ENCODE measurements around the gene ADGRF1.
"Not testable (repeated sequence)": the region's sequence is repeated elsewhere in the genome, so short reads cannot be mapped to it uniquely, and the experiment has no call there.

ADGRF1 gene

DNA sequence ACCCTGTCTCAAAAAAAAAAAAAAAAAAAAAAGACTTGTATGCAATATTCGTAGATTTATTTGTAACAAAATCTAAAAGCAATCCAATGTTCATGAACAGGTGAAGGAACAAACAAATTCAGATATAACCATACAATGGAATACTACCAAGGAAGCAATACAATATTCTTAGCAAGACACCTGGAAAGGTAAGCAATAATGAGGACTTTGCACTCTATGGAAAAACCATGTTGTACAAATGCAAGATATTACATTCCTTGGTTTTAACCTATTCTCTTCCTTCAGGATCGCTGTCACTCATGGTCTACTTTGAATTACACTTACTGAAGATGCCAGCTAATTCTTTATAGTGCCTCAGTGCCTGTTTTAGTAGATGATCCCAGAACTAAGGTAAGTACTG lies 14.7 kb upstream of the ADGRF1 start:
- WGBS = 71% methylated on average over 1 of the region's 2 CpGs
- H3K4ac ChIP-seq (ENCODE audit: low read depth in 1 of 2, low read length in 2 of 2) = no peak overlapping the region
- peaks cover 2% of the 10 kb centered on the region for H3K4me1 ChIP-seq (ENCODE audit: control insufficient read depth, insufficient read depth, low read depth, low read length)
- no peak overlapping the region for H2BK12ac ChIP-seq (ENCODE audit: low read length in 2 of 2)
- no peak overlapping the region for H3K9ac ChIP-seq (ENCODE audit: low read length)
- no peak overlapping the region for H4K8ac ChIP-seq (ENCODE audit: low read length)
- no peak overlapping the region for H3K14ac ChIP-seq (ENCODE audit: low read length in 2 of 2)
- no peaks in the 10 kb centered on the region for H3K27me3 ChIP-seq (ENCODE audit: control insufficient read depth in 1 of 2, insufficient read depth in 1 of 2, low read length in 2 of 2)
- no peak overlapping the region for H3K4me2 ChIP-seq (ENCODE audit: low read length, poor library complexity, severe bottlenecking)
- DNase-seq = no peak
- no peak overlapping the region for H2BK15ac ChIP-seq (ENCODE audit: low read depth, poor library complexity, severe bottlenecking)
- H3K9me3 ChIP-seq (ENCODE audit: control insufficient read depth, low read length) = no peaks in the 10 kb centered on the region
- no peak overlapping the region for H2AK5ac ChIP-seq (ENCODE audit: low read length, severe bottlenecking)
- H2BK120ac ChIP-seq (ENCODE audit: low read depth, low read length) = no peak overlapping the region
- H3K23ac ChIP-seq (ENCODE audit: low read length in 2 of 2) = no peak overlapping the region
- H3K4me3 ChIP-seq (ENCODE audit: insufficient read depth in 1 of 2, low read depth in 1 of 2, low read length in 2 of 2) = no peak overlapping the region
- H3K79me1 ChIP-seq (replicated peaks; ENCODE audit: low read length, poor library complexity, severe bottlenecking) = no peaks in the 10 kb centered on the region
- no peak overlapping the region for H3K18ac ChIP-seq (ENCODE audit: low read depth in 1 of 2, low read length in 2 of 2)
- no peak overlapping the region for H2AFZ ChIP-seq (ENCODE audit: low read depth, low read length)
- H3K27ac ChIP-seq (ENCODE audit: low read length, poor library complexity, severe bottlenecking) = no peak overlapping the region
- no peak overlapping the region for H4K91ac ChIP-seq (ENCODE audit: low read length)
- H2BK5ac ChIP-seq (ENCODE audit: low read depth, low read length, poor library complexity, severe bottlenecking) = no peak overlapping the region
- no peaks in the 10 kb centered on the region for H3K36me3 ChIP-seq (ENCODE audit: control insufficient read depth in 1 of 2, insufficient read depth in 2 of 2, low read depth in 1 of 2, low read length in 2 of 2)

DNA sequence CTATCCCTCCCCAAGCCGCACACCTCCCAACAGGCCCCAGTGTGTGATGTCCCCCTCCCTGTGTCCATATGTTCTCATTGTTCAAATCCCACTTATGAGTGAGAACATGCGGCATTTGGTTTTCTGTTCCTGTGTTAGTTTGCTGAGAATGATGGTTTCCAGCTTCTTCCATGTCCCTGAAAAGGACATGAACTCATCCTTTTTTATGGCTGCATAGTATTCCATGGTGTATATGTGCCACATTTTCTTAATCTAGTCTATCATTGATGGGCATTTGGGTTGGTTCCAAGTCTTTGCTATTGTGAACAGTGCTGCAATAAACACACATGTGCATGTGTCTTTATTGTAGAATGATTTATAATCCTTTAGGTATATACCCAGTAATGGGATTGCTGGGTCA lies 12.2 kb upstream of the ADGRF1 start:
- 100% methylated on average over 1 of the region's 2 CpGs for WGBS

DNA sequence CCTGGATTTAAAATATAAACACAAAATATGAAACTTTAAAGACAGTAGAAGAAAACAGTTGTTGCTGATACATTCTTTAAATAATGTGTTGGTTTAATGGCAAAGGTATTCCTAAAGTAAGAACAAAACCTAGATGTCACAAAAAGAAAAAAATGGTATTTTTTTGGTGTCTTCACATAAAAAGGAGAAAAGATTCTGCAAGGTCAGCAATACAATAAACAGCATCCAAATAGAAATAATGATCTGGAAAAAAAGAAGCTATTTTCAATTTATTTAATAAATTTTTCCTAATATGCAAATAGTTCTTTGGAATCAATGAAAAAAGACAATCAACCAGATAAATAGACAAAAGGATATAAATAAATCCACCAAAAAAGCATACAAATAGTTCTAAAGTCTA lies 6.5 kb upstream of the ADGRF1 start:
- Histone ChIP-seq H3K9me3 (ENCODE audit: control insufficient read depth, low read length) (no peaks in the 10 kb centered on the region), H2BK15ac (ENCODE audit: low read depth, poor library complexity, severe bottlenecking) (no peak overlapping the region), H3K79me1 (replicated peaks; ENCODE audit: low read length, poor library complexity, severe bottlenecking) (no peaks in the 10 kb centered on the region), H3K4me3 (ENCODE audit: insufficient read depth in 1 of 2, low read depth in 1 of 2, low read length in 2 of 2) (no peak overlapping the region), H3K14ac (ENCODE audit: low read length in 2 of 2) (no peak overlapping the region), H3K4ac (ENCODE audit: low read depth in 1 of 2, low read length in 2 of 2) (no peak overlapping the region), H2AK5ac (ENCODE audit: low read length, severe bottlenecking) (no peak overlapping the region), H3K9ac (ENCODE audit: low read length) (no peak overlapping the region), H3K23ac (ENCODE audit: low read length in 2 of 2) (no peak overlapping the region), H3K4me1 (ENCODE audit: control insufficient read depth, insufficient read depth, low read depth, low read length) (peaks cover 3% of the 10 kb centered on the region), H2BK120ac (ENCODE audit: low read depth, low read length) (no peak overlapping the region), H2BK12ac (ENCODE audit: low read length in 2 of 2) (no peak overlapping the region), H4K91ac (ENCODE audit: low read length) (no peak overlapping the region), H3K4me2 (ENCODE audit: low read length, poor library complexity, severe bottlenecking) (no peak overlapping the region), H3K18ac (ENCODE audit: low read depth in 1 of 2, low read length in 2 of 2) (no peak overlapping the region), H3K27me3 (ENCODE audit: control insufficient read depth in 1 of 2, insufficient read depth in 1 of 2, low read length in 2 of 2) (peaks cover 0 to 8% of the 10 kb centered on the region in 2 experiments), H2AFZ (ENCODE audit: low read depth, low read length) (no peak overlapping the region), H3K36me3 (ENCODE audit: control insufficient read depth in 1 of 2, insufficient read depth in 2 of 2, low read depth in 1 of 2, low read length in 2 of 2) (no peaks in the 10 kb centered on the region), H4K8ac (ENCODE audit: low read length) (no peak overlapping the region), H3K27ac (ENCODE audit: low read length, poor library complexity, severe bottlenecking) (no peak overlapping the region), H2BK5ac (ENCODE audit: low read depth, low read length, poor library complexity, severe bottlenecking) (no peak overlapping the region)
- no peak for DNase-seq

More for the DNA sequence above, 12.2 kb upstream of the ADGRF1 start:
- not testable (repeated sequence) for H2BK120ac ChIP-seq (ENCODE audit: low read depth, low read length); H3K18ac ChIP-seq (ENCODE audit: low read depth in 1 of 2, low read length in 2 of 2); H2BK5ac ChIP-seq (ENCODE audit: low read depth, low read length, poor library complexity, severe bottlenecking); H3K79me1 ChIP-seq (replicated peaks; ENCODE audit: low read length, poor library complexity, severe bottlenecking); H3K9me3 ChIP-seq (ENCODE audit: control insufficient read depth, low read length); H4K91ac ChIP-seq (ENCODE audit: low read length); H3K36me3 ChIP-seq (ENCODE audit: control insufficient read depth in 1 of 2, insufficient read depth in 2 of 2, low read depth in 1 of 2, low read length in 2 of 2); H4K8ac ChIP-seq (ENCODE audit: low read length); H3K4me2 ChIP-seq (ENCODE audit: low read length, poor library complexity, severe bottlenecking); H3K9ac ChIP-seq (ENCODE audit: low read length); H3K14ac ChIP-seq (ENCODE audit: low read length in 2 of 2); H3K4me1 ChIP-seq (ENCODE audit: control insufficient read depth, insufficient read depth, low read depth, low read length); H2AFZ ChIP-seq (ENCODE audit: low read depth, low read length); H3K23ac ChIP-seq (ENCODE audit: low read length in 2 of 2); H3K4me3 ChIP-seq (ENCODE audit: insufficient read depth in 1 of 2, low read depth in 1 of 2, low read length in 2 of 2); H2AK5ac ChIP-seq (ENCODE audit: low read length, severe bottlenecking); H2BK12ac ChIP-seq (ENCODE audit: low read length in 2 of 2); H3K27ac ChIP-seq (ENCODE audit: low read length, poor library complexity, severe bottlenecking); H3K27me3 ChIP-seq (ENCODE audit: control insufficient read depth in 1 of 2, insufficient read depth in 1 of 2, low read length in 2 of 2); DNase-seq; H2BK15ac ChIP-seq (ENCODE audit: low read depth, poor library complexity, severe bottlenecking); H3K4ac ChIP-seq (ENCODE audit: low read depth in 1 of 2, low read length in 2 of 2)

DNA sequence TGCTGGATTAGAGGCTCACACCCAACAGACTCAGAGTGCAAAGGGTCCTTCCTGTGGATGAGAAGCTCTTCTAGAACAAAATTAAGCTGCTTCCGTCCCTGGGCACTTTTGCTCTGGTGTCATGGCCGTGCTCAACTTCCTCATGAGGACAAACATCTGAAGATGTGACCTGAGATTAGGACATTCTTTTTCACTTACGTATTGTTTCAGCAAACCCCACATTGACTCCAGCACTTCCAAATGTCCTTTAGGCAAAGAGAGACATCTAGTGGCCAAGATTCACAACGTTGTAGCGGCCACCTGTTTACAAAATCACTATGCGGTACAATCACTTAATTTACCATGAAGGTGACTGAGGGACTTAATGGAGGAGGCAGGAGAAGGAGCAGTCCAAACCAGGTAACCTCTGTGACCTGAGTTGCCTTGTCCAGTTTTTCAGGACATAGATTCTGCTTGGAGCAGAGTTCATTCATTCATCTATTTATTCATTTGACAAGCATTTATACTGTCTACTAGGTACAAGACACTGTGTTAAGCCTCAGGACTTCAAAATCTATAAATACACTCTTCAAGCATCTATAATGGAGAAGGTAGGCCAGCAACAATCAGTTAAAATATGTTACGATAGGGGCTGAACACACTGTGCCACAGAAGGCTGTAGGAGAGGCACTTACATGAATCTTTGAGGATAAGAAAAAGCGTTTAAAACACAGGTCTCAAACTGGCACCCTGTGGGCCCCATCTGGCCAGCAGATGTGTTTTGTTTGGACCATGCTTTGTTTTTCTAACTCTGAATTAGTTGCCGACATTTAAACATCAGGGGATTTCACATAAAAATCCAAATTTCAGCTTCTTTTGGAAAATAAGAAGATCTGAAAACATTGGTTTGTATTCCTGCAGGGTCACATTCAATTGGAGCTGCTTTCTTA lies 5.6 kb upstream of the ADGRF1 start:
- no peak overlapping the region for H4K91ac ChIP-seq (ENCODE audit: low read length)
- peak overlapping the region; percentile 56 for H2BK120ac ChIP-seq (ENCODE audit: low read depth, low read length)
- no peak overlapping the region for H3K18ac ChIP-seq (ENCODE audit: low read depth in 1 of 2, low read length in 2 of 2)
- no peak overlapping the region for H3K4me3 ChIP-seq (ENCODE audit: insufficient read depth in 1 of 2, low read depth in 1 of 2, low read length in 2 of 2)
- 16% methylated on average over 9 of the region's 9 CpGs for WGBS
- H3K4me2 ChIP-seq (ENCODE audit: low read length, poor library complexity, severe bottlenecking) = no peak overlapping the region
- H2AK5ac ChIP-seq (ENCODE audit: low read length, severe bottlenecking) = no peak overlapping the region
- no peak overlapping the region for H3K23ac ChIP-seq (ENCODE audit: low read length in 2 of 2)
- DNase-seq = peak; percentile 88
- H3K79me1 ChIP-seq (replicated peaks; ENCODE audit: low read length, poor library complexity, severe bottlenecking) = no peaks in the 10 kb centered on the region
- H3K27ac ChIP-seq (ENCODE audit: low read length, poor library complexity, severe bottlenecking) = no peak overlapping the region
- peaks cover 0 to 8% of the 10 kb centered on the region in 2 experiments for H3K27me3 ChIP-seq (ENCODE audit: control insufficient read depth in 1 of 2, insufficient read depth in 1 of 2, low read length in 2 of 2)
- H2BK15ac ChIP-seq (ENCODE audit: low read depth, poor library complexity, severe bottlenecking) = no peak overlapping the region
- no peak overlapping the region for H3K9ac ChIP-seq (ENCODE audit: low read length)
- peak overlapping the region; percentile 59 to 63 for H2BK12ac ChIP-seq (ENCODE audit: low read length in 2 of 2)
- H2AFZ ChIP-seq (ENCODE audit: low read depth, low read length) = no peak overlapping the region
- no peak overlapping the region for H2BK5ac ChIP-seq (ENCODE audit: low read depth, low read length, poor library complexity, severe bottlenecking)
- H4K8ac ChIP-seq (ENCODE audit: low read length) = no peak overlapping the region
- no peaks in the 10 kb centered on the region for H3K36me3 ChIP-seq (ENCODE audit: control insufficient read depth in 1 of 2, insufficient read depth in 2 of 2, low read depth in 1 of 2, low read length in 2 of 2)
- H3K4me1 ChIP-seq (ENCODE audit: control insufficient read depth, insufficient read depth, low read depth, low read length) = peaks cover 3% of the 10 kb centered on the region
- no peak overlapping the region for H3K14ac ChIP-seq (ENCODE audit: low read length in 2 of 2)
- no peak overlapping the region for H3K4ac ChIP-seq (ENCODE audit: low read depth in 1 of 2, low read length in 2 of 2)
- H3K9me3 ChIP-seq (ENCODE audit: control insufficient read depth, low read length) = no peaks in the 10 kb centered on the region
